Measurements from ENCODE around the gene RBP3.

The RBP3 gene

DNA sequence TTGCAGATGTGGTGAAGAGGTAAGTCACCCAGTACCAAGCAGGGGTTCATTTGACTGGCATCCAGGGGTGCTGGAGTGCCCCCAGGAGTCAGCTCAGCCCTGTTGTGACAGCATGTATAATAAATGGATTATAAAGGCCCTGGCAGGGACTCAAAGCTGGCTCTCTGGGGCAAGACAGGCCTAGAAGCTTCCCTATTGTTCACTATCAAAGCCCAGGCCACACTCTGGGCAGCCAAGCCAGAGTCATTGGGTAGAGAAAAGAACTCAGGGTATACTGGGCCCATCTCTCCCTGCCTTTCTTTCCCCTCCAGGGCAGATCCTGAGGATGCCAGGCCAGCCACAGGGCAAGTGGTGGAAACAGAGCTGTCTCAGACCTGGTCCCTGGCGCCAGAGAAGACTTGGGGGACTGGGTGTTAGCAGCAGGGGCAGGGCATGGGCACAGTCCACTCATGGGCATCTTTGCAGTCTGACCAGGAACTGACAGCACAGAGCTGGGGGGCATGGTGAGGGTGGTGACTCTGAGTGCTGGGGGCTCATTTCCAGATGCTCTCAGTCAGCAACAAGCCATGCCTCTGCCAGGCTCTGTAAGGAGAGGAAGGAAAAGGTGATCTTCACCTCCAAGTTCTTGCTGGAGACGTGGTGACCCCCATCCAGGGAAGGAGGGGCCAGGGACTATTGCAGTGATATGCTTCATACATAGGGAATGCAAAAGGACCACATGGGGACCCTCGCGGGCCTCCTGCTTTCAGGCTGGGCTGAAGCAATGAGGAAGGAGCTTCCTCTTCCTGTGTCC lies 11.7 kb downstream of the RBP3 start:
- no peak for DNase-seq

DNA sequence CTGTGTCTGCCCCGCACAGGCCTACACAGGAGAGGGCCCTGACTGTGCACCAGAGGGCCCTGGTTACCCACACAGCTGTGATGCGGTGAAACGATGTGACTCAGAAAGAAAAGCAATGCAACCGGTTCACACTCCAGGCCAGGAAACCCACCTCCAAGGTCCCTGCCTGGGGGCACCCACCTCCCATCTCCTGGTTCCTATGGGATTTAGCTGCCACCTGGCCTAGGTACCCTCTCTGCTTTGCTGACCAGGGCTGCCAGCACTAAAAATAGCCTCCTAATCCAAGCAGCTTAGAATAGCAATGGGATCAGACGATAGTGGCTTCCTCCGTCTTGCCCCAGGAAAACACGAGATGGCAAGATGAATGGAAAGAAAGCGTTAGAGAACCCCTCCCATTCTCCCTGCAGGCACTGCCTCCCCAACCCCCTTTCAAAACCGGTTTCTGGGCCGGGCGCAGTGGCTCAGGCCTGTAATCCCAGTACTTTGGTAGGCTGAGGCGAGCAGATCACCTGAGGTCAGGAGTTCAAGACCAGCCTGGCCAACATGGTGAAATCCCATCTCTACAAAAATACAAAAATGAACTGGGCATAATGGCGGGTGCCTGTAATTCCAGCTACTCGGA lies 12.4 kb downstream of the RBP3 start:
- DNase-seq = no peak

DNA sequence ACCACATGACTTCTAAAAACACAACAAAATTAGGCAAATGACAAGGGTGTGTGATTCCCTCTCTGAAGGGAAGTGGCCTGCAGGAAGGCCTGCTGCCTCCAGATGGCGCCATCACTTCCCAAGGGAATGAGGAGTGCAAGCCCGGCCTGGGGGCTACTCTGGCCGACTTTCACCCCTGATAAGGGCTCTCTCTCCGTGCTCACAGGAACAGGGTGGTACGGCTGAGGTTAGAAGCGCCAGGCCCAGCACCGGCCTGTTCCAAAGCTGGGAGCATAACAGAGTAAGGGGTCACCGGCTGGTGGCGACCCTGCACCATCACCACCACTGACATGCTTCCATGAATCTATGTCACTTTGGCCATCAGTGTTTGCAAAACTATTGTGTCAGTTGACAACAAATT lies 13.1 kb downstream of the RBP3 start:
- peak; percentile 30 for DNase-seq

DNA sequence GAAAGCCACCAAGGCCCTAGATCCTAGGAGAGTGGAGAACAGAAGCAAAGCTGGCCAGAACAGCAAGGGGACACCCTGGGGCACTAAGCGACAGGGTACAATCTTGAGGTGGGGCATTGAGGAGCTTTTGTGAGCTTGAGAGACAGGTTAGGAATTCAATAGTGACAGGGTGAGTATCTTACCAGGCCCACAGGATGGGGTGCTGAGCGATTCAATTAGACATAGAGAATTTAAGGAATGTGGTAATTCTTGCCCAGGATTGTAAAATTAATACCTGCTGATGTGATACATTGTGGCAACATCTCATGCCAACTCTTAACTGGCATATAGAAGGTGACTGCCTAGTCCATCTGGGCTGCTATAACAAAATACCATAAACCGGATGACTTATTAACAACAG lies 14.0 kb downstream of the RBP3 start:
- no peak for DNase-seq

DNA sequence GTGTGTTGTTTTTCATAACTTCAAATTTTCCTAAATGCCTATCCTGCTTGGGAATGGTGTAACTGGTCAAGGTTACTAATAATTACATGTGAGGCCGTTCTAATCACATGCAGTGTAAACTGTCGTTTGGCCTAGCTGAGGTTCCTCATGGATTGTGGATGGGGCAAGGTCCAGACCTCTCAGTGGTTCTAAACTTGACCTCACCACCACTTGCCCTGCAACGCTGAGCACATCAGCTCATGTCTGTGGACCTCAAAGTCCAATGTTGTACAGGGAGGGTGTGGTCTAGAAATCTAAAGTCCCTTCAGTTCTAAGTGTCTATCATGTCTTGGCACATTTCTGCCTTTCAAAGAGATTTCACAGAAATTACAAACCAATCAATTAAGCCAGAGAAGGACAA lies 15.6 kb downstream of the RBP3 start:
- DNase-seq = no peak

DNA sequence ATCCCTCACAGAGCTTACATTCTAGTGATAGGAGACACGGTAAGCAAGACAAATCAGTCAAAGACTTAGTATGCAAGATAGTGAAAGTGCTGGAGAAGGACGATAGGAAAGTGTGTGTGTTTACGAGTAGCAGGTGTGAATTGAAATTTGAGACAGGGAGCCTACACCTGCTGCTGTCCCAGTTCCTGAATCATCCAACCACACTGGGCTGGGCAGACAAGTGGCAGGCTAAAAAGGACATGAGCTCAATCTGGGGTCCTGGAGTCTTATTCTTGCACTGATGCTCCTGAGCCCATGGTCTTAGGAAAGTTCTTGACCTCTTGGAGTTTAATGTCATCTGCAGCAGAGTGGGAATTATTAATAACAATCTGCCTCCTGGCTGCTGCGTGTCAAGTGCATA lies 16.2 kb downstream of the RBP3 start:
- DNase-seq = no peak

DNA sequence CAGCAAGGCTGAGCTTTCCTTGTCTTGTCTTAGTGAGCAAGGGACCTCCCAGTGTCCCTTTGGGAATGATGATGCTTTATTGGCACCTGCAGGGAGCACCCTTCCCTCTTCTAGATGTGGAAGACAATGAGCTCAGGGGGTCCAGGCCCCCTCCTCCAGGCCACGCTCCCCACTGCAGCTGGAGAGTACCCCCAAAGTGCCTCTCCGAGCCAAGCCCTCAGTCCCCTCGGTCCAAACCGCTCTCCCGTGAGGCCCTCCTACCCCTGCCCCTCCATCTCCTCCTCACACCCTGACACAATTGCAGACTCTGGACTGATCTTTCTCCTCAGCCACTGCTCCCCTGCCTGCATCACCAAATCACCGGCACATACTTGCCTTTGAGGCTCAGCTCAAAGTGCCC lies 16.7 kb downstream of the RBP3 start:
- DNase-seq = no peak

DNA sequence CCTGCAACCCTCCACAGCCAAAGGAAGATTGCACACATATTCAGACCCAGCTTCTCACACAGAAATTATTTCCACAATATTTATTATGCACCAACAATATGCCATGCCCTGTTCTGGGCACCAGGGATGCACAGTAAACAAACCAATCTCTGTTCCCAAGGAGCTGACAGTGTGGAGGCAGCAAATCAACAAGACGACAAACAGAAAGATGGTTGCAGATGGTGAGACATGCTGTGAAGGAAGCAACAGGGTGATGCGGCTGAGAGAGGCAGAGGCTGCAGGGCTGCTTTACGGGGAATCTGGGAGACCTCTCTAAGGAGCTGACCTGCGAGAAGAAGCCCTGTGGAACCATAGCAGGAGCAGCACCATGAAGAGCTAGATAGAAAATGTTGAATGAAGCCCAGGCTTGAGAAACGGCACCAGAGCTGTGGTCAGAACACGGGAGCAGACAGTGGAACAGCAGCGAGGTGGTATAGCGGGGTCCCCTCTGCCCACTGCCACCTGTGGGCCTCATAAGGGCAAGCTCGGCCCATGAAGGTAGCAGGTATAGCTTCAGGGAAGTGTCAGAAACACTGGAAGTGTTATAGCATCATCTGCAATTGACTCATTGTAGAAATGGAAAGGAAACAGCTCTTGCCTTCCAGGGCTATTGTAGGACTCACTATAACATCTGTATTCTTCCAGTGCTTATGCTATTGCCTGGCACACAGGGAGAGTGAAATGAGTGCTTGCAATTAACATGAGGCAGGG lies 17.4 kb downstream of the RBP3 start:
- DNase-seq = no peak

DNA sequence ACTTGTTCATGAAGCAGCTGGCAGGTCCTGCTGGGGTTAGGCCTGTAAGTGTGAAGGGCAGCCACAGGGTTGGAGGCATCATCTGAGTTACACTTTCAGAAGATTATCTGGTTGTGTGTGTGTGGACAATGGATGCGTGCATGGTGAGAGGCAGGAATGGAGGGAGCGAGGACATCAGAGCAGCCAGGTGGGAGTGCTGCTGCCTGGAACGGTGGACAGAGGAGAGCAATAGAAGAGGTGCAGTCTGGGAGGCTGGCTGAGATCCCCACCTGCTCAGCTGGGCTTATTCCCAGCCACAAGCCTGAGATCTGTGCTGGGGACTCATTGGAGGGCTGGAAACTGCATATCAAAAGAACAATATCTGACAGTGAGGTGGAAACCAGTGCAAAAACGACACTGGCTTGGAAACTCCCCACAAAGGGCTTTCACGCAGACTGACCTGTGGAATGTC lies 18.0 kb downstream of the RBP3 start:
- no peak for DNase-seq

DNA sequence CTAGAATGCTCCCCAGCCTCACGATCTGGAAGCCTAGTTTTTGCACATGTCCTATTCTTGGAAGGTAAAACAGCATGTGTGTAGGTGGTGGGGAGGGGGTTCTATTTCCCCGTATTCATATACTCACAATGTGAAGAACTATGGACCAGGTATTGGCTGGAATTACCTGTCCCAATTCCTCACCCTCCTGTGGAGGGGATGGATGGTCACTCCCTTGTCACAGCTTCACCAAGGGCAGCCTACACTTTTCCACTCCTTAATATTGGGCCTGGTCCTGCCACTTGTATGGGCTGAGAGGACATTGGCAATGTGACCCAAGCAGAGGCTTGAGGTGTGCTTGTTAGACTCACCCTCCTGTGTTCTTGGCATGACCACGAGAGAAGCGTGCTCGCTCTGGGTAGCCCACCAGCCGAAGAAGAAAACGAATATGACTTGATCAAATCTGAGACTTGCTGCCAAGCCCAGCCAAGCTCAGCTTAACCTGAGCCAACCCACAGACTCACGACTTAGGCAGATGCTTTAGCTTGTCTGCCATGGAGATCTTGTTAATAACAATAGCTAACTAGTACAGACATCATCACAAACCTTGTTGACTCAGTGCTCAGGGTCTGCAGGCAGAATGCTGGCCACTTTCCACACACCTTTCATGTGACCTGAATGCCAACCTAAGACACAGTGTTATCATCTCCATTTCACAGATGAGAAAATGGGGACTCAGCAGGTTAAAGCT lies 18.7 kb downstream of the RBP3 start:
- no peak for DNase-seq

DNA sequence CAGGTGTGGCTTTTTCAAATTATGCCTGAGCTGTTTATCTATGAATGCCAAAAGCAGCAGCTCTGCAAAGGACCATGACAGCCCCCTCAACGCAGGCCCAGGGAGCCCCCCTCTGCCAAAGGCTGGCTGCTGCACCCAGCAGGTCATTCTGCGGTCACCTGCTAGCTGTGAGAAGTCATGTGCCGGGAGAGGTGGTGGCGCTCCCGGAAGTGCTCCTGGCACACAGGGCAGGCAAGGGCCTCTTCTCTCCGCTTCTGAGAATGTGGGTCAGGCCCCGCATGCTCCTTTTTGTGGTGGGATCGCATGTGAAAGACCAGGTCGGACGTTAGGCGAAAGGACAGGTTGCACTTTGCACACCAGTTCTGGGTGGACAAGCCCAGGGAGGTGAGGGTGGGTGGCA lies 19.5 kb downstream of the RBP3 start:
- no peak for DNase-seq

DNA sequence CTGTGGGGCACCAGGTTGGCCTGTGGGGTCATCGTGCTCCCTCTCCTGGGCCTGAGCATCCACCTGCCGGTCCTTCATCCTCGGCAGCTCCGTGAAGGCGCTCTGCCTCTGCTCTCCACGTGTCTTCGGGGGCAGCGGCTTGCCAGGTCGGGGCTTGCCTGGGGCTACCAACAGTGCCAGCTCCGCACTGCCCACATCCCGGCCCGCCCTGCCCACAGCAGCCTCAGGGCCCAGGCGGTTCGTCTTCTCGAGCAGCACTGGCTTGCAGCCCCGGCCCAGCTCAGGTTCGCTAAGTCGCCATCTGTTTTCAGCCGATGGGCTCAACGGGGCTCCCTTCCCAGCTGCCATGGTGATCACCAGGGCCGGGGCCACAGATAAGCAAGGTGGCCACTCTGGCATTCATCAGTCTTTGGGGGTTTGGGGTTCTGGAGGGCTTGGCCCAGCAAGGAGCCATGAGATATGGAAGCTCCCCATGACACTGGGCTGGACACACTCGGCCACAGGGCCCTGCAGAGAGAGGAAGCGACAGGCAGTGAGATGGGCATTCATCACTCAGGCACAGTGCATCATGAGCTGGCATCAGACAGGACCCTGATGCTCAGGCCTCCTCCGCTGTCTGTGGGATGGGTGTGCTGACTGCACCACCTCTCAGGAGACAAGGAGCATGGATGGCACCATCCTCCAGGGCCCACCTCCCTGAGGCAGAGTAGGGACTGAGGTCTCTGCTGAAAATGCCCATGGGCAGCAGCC lies 20.4 kb downstream of the RBP3 start:
- no peak for DNase-seq

DNA sequence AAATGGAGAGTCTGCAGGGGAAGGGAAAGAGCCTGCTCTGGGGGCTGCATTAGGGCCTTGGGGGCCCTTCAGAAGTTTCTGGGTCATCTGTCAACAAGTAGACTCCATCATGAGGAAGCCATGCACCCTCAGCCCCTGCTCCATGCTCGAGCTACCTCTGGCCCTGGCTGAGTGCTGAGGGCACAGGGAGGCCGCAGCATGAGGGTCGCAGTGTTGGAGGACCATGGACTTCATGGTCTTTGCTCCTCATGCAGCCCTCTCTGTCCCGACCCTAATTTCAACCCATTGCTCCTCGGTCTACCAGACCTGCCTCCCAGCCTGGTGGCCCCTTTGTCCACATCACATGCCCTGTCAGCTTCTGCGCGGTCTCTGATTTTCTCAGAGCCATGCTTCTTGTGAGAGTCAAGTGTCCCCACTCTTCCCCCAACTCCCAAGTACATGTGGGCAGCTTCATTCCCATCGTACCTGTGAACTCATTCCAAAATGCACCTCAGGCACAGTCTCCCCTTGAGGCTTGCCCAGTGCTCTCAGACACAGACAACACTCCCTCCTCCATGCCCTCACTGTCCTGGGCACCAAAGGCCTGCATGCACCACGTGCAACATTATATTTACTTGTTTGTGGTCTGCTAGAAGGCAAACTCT lies 21.2 kb downstream of the RBP3 start:
- DNase-seq = no peak

DNA sequence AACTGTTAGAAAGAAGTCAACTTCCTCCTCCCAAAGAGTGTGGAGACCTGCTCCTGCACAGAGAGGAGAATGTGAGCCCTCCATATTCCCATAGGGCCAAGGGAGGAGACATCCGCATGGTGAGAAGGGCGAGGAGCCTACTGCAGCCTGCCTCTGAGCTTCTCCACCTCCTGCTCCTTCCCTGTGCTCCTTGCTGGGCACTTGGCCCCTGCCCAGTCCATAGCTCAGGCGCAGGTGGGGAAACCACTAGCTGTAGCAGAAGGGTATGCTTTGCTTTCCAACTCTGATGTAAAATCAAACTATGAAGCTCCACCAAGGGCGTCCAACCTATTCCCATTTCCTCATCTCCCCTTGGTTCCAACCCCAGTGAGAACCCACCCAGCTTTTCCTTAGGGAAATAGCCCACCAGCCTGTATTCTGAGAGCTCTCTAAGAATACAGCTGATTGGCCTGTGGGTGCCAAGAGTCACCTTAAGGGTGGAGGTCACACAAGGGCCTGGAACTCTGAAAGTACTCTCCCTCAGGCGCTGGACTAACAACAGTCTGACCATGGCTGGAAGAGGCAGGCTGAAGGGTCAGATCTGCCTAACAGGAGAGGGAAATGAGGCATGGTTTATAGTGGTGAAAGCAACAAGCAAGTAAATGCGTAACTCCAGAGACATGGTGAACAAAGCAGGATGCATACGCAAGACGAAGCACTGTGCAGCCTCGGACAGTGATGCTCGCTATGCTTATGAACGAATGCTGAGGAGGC lies 22.0 kb downstream of the RBP3 start:
- no peak for DNase-seq

DNA sequence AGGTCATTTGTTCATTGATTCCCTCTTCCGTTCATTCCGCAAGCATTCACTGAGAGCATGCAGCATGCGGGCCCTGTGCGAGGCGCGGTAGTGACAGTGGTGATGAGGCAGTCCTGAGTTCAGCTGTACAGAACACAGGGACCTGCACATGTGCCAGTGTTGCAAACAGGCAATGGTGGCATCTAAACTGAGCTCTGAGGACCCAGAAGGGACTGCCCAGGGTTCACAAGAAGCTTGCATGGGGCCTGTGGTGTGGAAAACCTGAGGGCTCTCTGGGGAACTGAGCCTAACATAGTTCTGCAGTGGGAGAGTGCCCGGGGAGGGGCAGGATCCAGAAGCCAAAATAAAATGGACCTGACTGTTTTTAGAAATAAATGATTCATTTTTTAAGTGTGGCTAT lies 22.7 kb downstream of the RBP3 start:
- DNase-seq = no peak

DNA sequence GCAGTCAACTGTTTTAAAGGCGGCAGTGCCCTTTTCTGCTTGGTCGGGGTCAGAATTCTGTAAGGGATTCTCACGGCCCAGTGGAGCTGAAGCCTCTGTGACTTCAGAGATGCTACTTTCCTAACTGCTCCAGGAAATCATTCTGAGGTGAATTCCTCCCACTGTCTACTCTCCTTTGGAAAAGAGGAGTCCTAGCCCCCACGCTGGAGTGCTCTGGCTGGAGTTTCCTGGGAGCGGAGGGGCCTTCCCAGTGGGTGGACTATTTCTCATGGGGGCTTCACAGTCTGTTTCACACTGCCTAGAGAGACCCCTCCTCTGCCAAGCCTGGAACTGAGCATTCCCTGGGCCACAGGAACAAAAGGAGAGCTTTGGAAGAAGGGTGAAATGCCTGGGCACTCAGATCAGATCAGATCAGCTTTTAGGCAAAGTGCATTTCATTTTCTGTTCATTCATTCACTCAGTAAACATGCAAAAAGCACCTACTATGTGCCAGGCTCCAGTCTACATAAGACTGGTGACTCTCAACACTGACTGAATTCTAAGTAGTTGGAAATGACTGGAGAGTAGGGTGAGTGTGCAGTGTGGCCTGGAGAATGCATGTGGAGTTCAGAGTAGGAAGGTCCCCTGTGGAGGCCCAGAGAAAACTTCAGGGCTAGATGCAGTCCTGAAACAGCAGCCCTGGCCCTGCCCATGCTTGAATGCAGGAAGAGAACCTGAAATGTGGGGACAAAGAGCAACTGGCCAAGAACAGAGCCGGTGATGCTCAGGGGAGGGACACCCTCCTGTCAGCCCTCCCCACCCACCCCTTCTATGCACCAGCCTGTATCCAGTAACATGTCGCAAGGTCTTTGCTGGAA lies 23.7 kb downstream of the RBP3 start:
- no peak for DNase-seq

DNA sequence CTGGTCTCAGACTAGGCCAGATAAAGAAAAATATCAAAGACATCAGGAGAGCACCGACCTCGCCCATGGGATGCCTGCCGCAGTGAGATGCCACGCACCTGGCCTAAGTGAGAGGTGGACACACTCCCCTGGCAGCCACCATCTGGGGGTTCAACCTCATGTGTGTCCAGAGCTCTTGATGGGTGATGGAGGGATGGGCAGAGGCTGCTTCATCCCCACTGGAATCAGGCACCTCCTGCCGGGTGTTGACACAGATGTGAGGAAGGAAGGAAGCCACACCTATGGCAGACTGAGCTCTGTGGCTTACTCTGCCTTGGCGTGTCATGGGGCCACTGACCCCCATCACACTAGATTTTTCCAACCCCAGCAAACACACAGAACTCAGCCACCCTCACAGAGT lies 24.6 kb downstream of the RBP3 start:
- no peak for DNase-seq

DNA sequence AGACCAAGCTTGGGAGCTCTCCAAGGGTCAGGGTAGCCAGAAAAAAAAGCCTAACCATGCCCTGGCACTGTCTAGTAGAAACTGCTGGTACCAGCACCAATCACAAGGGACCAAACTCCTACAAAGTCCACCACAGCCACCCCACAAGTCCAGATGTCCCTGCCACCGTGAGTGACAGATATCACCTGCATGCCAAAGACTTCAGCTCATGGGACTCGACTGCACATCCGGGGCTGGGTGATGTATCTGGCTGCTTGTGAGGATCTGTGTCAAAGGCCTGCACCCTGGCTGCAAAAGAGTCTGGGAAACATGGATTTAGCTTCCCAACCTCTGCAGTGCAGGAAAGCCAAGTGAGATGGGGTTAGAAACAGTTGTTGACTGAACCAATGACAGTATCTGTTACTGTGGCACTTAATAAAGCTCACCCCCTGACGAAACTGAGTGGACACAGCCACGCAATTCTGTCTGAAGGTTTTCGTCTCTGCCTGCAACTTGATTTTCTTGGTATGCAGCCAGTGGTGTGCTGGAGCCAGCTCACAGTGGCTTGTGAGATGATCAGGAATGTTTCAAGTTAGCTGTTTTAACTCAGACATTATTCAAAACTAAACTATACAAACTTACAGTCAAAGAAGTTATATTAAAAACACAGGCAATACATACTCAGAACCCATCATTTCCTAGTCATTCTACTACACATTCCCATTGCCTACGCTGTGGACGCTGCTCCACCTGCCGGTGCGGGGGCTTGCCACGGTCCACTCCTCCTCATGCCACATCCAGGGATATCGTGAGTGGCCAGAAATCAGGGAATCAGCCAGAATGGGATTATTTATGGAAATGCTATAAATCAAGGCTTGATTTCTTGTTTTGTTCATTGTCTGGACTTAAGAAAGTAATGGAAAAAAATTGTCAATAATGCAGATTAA lies 26.7 kb downstream of the RBP3 start:
- DNase-seq = no peak
